Activated CD8-positive, alpha-beta memory T cell treated with anti-CD3 and anti-CD28 coated beads for 36 hours (primary cell): ENCODE results near the gene ATF6. TPM values are rescaled to one million over a fixed set of nuclear protein-coding genes. Genes with fewer than 3 reads are reported as not detected.
"Not testable (repeated sequence)": the region's sequence is repeated elsewhere in the genome, so short reads cannot be mapped to it uniquely, and the experiment has no call there.

ENCODE experiments used
- CTCF ChIA-PET: fragments of 350-600 bp; sonication (Branson Sonifier 250); formaldehyde crosslinking; loops from one replicate; lab custom pipeline; 2021; ENCODE audit warnings: antibody characterized with exemption; lab: Charles Lee
- POLR2A ChIA-PET: fragments of 350-600 bp; sonication (Branson Sonifier 250); formaldehyde crosslinking; loops from one replicate; lab custom pipeline; 2021; ENCODE audit warnings: antibody characterized with exemption; lab: Charles Lee
- total RNA-seq, 2 experiments: library from RNA; stranded (reverse); gene quantifications; one replicate each; pipeline ENCODE4 v1.2.3, GENCODE V29; 2021

ATF6 gene, protein sequence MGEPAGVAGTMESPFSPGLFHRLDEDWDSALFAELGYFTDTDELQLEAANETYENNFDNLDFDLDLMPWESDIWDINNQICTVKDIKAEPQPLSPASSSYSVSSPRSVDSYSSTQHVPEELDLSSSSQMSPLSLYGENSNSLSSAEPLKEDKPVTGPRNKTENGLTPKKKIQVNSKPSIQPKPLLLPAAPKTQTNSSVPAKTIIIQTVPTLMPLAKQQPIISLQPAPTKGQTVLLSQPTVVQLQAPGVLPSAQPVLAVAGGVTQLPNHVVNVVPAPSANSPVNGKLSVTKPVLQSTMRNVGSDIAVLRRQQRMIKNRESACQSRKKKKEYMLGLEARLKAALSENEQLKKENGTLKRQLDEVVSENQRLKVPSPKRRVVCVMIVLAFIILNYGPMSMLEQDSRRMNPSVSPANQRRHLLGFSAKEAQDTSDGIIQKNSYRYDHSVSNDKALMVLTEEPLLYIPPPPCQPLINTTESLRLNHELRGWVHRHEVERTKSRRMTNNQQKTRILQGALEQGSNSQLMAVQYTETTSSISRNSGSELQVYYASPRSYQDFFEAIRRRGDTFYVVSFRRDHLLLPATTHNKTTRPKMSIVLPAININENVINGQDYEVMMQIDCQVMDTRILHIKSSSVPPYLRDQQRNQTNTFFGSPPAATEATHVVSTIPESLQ
- 10 to 100 TPM; 20.3 to 23.5 TPM for total RNA-seq

DNA sequence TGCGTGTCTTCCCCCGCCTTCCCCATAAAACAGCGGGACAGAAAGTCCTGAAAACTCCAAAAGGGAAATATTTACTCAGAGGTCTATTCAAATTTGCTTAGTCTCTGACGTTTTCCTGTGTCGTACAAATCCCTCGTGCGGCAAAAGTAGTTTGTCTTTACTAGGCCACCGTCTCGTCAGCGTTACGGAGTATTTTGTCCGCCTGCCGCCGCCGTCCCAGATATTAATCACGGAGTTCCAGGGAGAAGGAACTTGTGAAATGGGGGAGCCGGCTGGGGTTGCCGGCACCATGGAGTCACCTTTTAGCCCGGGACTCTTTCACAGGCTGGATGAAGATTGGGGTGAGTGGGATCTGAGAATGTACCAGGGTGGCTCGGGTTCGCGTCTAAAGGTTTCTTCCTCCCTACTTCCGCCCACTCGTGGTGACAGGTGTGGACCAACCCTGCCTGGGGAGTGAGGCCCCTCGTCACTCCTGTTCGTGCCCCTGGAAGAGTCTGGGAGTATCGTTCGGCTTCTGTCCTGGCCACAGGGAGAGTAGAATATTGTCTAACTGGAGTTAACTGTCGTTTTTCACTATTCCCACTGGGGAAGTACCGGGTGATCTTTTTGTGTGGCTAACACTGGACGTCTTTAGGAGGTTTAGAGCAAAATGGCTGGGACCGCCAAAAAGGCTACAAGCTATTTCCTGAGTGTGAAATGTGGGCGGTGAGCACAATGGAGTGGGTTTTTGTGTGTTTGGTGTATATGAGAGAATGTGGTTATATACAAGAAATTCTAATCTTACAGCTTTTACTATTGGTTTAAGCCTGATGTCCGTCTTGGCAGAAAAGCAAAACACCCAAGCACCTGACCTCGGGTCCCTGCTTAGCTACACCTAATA is at the start of gene ATF6:
Gene ATF6 (plus strand): TSS at position 219 of the 880 bp plus-strand sequence. CDS start 41 bp downstream, at position 260.
- ChIA-PET POLR2A (interaction anchor here (1.5 kb wide), 1 partner anchor 17 kb away, joined by 7 read pairs; the partner anchor contains the start of gene DUSP12), CTCF (no interaction called here)

DNA sequence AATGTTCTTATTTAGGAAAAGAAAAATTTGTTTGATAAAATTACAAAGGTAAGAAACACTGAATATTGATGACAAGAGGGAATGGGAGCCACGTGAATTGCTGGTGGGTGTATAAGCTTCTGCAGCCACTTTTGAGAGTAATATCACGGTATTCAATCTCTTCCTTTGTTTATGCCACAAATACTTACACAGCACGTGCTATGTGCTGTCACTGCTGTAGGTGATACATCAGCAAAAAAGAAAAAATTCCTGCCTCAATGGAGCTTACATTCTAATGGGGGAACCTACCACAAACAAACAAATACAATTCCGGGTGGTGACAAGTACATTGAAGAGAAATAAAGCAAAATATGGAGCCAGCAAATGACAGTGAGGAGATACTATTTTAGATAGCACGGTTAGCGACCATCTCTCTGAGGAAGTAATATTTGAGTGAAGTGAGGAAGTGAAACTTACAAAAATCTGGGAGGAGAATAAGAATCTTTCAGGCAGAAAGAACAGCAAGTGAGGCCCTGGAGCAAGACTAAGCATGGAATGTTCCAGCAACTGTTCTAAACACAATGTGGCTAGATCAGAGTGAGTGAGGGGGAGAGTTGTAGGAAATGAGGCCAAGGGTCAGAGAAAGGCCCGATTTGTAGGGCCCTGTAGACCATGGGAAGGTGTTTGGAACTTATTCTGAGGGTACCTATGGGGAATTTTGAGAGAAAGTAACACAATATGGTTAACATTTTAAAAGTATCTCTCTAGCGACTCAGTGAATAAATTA is 47.4 kb upstream of the ATF6 start:
- POLR2A ChIA-PET, result no interaction called here
- CTCF ChIA-PET, result interaction anchor here (1.3 kb wide), 1 partner anchor 22 kb away, joined by 3 read pairs; no protein-coding TSS in a partner anchor

DNA sequence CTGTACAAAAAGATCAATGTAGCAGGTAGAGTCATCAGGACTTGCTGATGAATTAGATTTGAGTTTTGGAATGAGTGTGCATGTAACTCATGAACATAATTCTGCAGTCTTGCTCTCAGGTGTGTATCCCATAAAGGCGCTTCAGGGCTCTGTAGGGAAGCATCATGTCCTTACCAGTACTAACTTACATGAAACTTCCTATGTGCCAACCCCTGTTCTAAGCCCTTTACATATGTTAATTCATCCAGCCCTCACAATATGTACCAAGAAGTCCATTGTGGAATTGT is 46.9 kb upstream of the ATF6 start:
- POLR2A ChIA-PET, result no interaction called here
- CTCF ChIA-PET, result no interaction called here

DNA sequence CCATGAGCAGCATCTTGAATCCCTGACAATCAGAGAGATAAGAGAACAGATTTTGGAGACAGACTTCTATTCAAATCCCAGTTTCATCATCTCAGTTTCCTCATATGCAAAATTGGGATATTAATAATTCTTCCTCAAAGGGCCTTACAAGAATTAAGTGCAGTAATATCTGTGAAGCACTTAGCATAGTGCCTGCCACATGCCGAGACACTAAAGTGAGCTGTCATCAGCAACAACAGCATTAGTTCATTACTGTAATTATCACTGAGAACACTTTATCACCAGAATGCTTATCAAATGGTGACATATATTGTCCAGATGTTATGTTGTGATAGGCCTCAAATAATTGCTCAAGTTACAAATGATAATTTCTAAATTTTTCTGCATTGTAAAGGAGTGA is 45.7 kb upstream of the ATF6 start:
- POLR2A ChIA-PET, result no interaction called here
- CTCF ChIA-PET, result interaction anchor here (1.2 kb wide), 1 partner anchor 9 kb away, joined by 3 read pairs; no protein-coding TSS in a partner anchor

DNA sequence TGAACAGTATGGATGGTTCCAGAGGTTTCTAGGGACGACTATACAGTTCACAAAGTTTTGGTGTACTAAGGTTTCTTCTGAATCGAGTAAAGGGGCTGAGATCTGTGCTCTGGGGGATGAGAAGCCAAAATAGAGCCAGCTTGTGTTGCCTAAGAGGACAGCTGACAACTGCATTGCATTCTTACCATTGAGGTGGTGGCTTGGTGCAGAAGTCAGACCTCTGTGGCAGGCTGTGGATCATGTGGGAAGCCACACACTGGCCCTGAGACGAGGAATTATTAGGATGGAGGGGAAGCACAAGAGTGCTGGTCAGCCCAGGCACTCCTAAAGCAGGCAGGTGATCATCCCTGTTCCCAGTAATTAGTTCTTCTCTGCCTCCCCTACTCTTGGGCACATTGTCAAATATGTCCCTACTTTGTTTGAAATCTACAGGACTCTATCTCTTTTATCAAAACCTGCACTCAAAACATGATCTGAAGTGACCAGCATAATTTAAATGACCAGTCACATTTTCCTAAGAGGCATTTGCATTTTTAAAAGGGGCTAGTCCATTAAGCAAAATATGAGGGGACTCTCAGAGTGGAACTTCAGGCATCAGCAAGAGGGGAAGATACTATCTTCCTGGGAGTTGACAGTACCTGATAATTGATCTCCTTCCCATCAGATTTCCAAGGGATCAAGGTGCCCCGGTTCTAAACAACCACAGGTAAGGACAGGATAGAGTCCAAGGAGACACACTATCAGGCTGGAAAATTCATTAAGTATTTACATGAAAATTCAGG is 45.0 kb upstream of the ATF6 start, which contains the start of gene FCRLB:
Gene FCRLB (plus strand): TSS at position 589 of the 782 bp plus-strand sequence. CDS start 1,129 bp downstream, outside the sequence.
- ChIA-PET POLR2A (no interaction called here), CTCF (interaction anchor here (1.2 kb wide), 1 partner anchor 8 kb away, joined by 3 read pairs; no protein-coding TSS in a partner anchor)

DNA sequence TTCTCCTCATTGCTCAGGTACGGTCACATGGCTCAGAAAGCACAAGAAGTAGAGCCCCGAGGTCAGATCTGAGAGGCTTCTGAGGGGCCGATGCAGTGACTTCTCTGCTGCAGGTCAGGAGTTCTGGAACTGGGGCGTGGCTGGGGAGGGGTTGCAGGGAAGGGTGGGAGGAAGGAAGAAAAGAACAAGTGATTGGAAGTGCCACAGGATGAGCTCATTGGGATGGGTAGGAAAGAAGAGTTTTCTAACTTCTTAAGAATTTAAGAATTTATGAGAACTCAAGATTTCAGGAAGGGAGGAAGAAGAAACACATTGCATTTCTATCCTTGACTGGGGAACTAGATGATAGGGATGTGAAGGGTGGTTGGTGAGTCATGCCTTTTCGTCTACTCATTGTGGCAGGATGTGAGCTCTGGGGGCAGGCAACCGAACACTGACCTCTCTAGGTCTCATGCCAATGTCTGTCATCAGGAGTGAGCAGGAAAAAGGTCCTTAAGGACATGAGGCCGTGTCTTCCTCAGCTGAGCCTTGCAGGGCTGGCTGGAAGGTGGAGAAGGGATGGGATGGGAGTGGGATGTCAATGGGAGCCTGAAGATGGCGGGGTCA is 44.3 kb upstream of the ATF6 start:
- ChIA-PET POLR2A (no interaction called here), CTCF (interaction anchor here (1.1 kb wide), 1 partner anchor 20 kb away, joined by 3 read pairs; no protein-coding TSS in a partner anchor)

DNA sequence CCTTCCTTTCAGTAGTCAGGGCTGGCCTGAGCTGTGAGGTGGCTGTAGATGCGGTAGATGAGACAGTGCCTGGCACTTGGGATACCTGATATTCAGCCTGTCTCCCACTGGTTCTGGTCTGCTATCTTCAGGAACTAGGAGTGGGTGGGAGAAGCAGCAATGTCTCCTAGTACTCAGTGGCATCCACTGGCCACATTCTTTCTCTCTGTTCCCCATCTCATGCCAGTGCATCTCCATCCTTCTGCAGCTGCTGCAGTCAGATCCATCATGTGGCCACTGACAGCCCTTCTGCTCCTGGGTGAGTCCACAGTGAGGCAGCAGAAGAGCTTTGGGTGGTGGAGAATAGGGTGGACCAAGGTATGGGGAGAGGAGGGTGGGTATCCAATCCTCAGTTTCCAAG is 43.7 kb upstream of the ATF6 start:
- CTCF ChIA-PET, result interaction anchor here (1.1 kb wide), 1 partner anchor 19 kb away, joined by 3 read pairs; no protein-coding TSS in a partner anchor

DNA sequence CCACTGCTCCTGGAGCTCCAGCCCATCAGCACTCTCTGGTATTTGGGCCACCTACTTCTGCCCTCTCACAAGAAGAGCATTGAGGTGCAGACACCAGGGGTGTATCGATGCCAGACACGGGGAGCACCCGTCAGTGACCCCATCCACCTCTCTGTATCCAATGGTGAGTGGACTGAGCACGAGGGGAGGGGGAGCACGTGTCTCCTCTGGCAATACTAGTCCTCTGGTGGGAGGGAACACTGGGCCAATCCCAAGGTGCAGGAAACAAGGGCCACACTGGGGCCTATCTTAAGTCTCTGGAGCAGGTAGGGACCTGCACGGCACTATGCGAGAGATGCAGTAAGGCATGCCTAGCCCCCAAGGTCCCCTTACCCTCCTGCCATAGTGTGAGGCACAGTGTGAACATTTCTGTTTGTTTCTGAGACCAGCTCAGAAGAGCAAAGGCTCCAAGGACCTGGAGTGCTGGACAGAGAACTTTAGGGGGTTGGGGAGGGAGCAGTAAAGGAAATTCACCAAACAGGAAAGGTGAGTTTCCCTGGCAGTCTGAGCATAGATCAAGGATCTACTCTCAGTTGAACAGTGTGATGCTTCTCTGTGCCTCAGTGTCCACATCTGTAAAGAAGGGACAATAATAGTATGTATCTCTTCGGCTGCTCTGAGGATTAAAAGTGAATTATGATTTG is 42.5 kb upstream of the ATF6 start:
- ChIA-PET CTCF (interaction anchor here (0.5 to 1.2 kb wide), 3 partner anchors 14 to 105 kb away, joined by 4 to 5 read pairs (median 5); partner anchors contain the start of gene FCRLA), POLR2A (no interaction called here)

More for the DNA sequence above, 43.7 kb upstream of the ATF6 start:
- POLR2A ChIA-PET, result no interaction called here

DNA sequence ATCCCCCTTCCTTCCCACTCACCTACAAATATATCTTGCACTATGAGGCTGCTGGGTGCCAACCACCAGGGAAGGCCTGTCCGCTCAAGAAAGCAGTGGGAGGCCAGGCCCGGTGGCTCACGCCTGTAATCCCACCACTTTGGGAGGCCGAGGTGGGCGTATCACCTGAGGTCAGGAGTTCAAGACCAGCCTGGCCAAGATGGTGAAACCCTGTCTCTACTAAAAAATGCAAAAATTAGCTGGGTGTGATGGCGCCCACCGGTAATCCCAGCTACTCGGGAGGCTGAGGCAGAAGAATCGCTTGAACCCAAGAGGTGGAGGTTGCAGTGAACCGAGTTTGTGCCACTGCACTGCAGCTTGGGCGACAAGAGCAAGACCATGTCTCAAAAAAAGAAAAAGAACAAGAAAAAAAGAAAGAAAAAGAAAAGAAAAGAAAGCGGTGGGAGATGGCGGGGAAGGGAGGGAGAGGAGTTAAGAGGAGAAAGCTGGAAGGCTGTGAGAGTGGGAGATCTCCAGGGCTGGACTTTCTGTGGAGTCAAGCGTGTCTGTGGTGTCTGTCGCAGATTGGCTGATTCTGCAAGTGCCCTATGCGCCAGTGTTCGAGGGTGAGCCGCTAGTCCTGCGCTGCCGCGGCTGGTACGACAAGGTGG is 40.7 kb upstream of the ATF6 start:
- POLR2A ChIA-PET, result not testable (repeated sequence)
- CTCF ChIA-PET, result interaction anchor here (1.2 to 1.8 kb wide), 4 partner anchors 10 to 325 kb away, joined by 5 to 7 read pairs (median 5); no protein-coding TSS in a partner anchor

DNA sequence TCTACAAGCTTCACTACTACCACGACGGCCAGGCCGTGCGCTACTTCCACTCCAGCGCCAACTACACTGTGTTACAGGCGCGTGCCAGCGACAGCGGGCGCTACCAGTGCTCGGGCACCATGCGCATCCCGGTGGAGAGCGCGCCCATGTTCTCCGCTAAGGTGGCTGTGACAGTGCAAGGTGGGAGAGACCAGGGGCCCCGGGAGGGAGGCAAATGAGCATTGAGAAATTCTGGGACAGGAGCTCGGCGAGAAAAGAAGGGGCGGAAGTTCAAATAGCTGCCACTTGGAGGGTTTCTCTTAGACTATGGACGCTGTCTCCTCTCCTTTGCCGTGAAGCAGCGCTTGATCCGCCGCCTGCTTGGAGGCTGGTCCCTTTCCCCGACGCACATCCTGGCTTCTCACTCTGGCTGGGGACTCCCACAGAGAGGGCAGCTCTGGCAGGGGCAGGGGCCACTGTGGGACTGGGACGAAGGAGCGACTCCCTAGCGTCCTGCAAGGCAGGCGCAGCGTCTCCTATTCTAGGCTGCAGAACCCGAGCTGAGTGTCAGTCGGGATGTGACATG is 40.1 kb upstream of the ATF6 start:
- CTCF ChIA-PET, result interaction anchor here (0.8 to 1.8 kb wide), 7 partner anchors 10 to 326 kb away, joined by 3 to 7 read pairs (median 5); no protein-coding TSS in a partner anchor
- POLR2A ChIA-PET, result no interaction called here

DNA sequence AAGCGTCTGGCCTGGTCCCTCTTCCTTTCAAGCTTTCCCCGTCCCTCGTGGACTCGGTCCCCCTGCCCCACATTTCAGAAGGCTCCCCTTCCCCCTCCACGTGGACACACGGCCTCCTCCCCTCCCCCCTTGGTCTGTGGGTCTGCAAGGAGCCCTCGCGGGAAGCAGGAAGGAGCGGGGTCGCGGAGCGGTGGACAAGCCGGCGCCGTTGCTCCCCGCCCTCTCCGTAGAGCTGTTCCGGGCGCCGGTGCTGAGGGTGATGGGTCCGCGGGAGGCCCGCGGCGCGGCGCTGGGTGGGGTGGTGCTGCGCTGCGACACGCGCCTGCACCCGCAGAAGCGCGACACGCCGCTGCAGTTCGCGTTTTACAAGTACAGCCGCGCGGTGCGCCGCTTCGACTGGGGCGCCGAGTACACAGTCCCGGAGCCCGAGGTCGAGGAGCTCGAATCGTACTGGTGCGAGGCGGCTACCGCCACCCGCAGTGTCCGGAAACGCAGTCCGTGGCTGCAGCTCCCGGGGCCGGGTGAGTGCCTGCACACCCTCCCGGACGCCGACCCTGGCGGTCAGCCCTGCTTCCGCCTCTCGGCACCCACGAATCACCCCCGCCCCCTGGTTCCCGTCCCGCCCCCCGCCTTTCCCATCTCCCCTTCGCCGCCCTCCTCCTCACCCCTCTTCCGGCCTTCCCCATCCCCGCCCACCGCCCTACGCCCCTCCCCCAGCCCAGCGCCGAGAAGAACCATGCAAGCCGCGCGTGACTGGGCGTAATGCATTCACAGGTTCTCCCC is 39.5 kb upstream of the ATF6 start:
- POLR2A ChIA-PET, result interaction anchor here (0.7 to 1.6 kb wide), 3 partner anchors 11 to 23 kb away, joined by 3 read pairs; partner anchors contain the start of gene DUSP12
- CTCF ChIA-PET, result interaction anchor here (0.6 to 1.8 kb wide), 7 partner anchors 9 to 327 kb away, joined by 3 to 7 read pairs (median 3); no protein-coding TSS in a partner anchor

DNA sequence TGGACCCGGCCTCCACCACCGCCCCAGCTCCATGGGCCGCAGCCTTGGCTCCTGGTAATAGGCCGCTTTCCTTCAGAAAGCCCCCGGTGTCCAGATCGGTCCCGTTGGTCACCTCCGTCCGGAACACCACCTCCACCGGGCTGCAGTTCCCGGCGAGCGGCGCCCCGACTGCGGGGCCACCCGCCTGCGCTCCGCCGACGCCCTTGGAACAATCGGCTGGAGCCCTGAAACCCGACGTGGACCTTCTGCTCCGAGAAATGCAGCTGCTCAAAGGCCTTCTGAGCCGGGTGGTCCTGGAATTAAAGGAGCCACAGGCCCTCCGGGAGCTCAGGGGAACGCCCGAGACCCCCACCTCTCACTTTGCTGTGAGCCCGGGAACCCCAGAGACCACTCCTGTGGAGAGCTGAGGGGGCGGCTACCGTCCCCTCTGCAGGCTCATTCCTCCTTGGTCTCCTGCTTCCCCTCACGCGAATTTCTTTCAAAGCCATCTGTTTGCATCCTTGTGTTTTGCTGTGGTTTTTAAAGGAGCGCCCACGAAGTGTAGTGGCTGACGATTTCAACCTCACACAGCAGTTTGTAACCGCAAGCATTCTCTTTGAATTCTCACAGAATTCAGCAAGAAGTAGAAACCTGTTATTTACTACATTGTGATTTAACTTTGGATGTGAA is 38.7 kb upstream of the ATF6 start:
- POLR2A ChIA-PET, result interaction anchor here (0.7 to 1.6 kb wide), 3 partner anchors 10 to 22 kb away, joined by 3 read pairs; partner anchors contain the start of gene DUSP12
- CTCF ChIA-PET, result interaction anchor here (1.4 to 1.8 kb wide), 2 partner anchors 13 to 22 kb away, joined by 3 to 7 read pairs; no protein-coding TSS in a partner anchor

DNA sequence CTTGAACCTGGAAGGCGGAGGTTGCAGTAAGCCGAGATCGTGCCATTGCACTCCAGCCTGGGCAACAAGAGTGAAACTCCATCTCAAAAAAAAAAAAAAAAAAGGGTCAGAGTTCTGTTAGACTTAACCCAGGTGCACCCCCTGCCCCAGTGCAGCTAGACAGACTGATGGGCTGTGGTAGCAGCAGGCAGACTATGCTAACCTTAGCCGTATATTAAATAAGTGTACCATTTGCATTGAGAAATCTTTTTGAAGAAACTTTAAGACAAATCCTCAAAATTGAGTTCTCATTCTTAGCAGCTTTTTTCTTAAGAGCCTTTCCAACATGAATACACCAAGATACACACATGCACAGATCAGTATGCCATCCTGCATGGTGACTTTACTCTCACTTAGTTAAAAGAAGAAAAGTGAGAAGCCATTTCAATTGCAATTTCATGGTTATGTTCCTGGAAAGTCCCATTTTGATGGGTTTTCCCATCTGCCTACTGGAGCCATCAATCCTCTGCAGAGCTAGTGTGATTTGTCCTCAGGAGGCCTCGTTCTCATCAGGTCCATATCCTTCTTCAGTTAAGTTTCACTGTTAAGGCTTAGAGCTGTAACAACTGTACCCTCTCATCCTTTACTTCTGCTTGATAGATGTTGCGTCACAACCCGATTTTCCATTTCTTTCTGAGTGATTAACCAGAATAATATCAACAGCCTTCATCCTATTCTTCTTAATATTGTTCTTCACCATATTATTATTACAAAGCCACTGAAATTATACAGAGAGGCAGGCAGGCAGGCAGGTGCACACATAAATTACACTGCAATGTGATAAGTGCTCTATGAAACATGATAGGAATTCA is 37.5 kb upstream of the ATF6 start:
- ChIA-PET POLR2A (interaction anchor here (1.6 kb wide), 1 partner anchor 9 kb away, joined by 3 read pairs; no protein-coding TSS in a partner anchor), CTCF (interaction anchor here (1.4 to 3.2 kb wide), 2 partner anchors 8 to 11 kb away, joined by 3 to 13 read pairs; no protein-coding TSS in a partner anchor)
